ENCODE results near the gene ANKRD50.

The ANKRD50 gene

DNA sequence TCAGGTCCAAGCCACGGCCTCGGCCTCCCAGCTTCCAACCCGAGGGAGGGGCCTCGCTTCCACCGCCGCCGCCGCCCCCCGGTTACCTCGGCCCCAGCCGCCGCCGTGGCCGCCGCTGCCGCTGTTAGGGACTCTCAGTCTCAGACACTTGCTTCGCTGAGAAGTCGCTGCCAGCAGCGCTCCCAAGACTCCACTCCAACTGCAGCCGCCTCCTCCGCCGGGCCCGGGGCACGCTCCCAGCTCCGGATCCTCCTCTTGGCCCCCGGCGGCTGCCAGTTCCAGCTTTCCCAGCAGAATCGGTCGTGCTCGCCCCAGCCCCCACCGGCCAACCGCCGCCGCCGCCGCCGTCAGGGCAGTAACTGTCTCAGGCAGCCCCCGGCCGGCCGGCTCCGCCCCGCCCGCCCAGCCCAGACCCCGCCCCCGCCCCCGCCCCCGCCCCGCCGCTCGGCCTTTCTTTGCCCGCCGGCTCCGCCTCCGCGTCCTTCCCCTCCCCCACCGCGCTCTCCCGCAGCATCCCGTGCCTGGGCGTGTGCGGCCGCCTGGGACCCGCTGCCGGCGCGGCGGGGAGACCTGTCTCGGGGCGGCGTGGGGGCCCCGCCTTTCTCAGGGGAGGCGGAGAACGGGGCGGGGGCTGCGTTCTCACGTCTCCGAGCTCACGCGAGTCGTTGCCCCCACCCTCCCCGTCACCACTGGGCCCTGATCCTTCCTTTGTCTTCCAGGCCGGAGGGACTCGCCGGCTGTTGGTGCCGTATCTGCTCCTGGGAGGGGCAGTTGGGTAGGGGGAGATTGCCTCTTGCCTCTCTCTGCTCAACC lies at the start of gene ANKRD50:
Gene ANKRD50 (minus strand): TSS at position 361 of the 813 bp plus-strand sequence. CDS start 2,221 bp downstream, outside the sequence.
- no peaks in the 10 kb centered on the region for H3K27me3 ChIP-seq (ENCODE audit: control insufficient read depth, insufficient read depth, low read length)
- peaks cover under 1% of the 10 kb centered on the region for H3K36me3 ChIP-seq (ENCODE audit: control insufficient read depth, low read depth, low read length)
- no peaks in the 10 kb centered on the region for H3K9me3 ChIP-seq (ENCODE audit: control insufficient read depth, low read depth, low read length)
- peak within 1 kb of the TSS; percentile 97 for H3K4me3 ChIP-seq (ENCODE audit: low read length)
- peak within 1 kb of the TSS; percentile 80 for H3K9ac ChIP-seq (ENCODE audit: low read length)
- H3K4me1 ChIP-seq (ENCODE audit: control insufficient read depth, low read depth, low read length): peaks cover 38% of the 10 kb centered on the region
- H3K27ac ChIP-seq (ENCODE audit: low read length): peak within 1 kb of the TSS; percentile 66

DNA sequence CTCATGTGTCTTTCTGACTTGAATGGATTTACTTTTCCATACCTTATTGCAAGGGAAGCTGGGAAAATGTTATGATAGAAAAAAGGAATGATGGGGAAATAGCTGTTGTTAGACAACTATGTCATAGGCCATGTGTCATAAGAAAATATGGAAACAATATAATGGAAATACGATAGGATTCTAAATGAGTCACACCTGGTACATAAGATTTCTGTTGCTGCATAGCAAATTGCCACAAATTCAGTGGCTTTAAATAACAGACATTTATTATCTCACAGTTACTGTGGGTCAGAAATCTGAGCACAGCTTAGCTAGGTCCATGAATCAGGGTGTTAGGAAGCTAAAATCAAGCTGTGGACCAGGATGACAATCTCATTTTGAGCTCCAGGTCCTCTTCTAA lies 44.6 kb upstream of the ANKRD50 start:
- no peak overlapping the region for H3K27ac ChIP-seq (ENCODE audit: low read length)
- no peaks in the 10 kb centered on the region for H3K36me3 ChIP-seq (ENCODE audit: control insufficient read depth, low read depth, low read length)
- no peaks in the 10 kb centered on the region for H3K4me1 ChIP-seq (ENCODE audit: control insufficient read depth, low read depth, low read length)
- H3K27me3 ChIP-seq (ENCODE audit: control insufficient read depth, insufficient read depth, low read length): no peaks in the 10 kb centered on the region
- H3K9ac ChIP-seq (ENCODE audit: low read length): no peak overlapping the region
- H3K9me3 ChIP-seq (ENCODE audit: control insufficient read depth, low read depth, low read length): no peaks in the 10 kb centered on the region
- no peak overlapping the region for H3K4me3 ChIP-seq (ENCODE audit: low read length)

GRCh38 chr4:124754681-124755080 lies 42.1 kb upstream of the ANKRD50 start:
- no peak overlapping the region for H3K27ac ChIP-seq (ENCODE audit: low read length)
- H3K27me3 ChIP-seq (ENCODE audit: control insufficient read depth, insufficient read depth, low read length): no peaks in the 10 kb centered on the region
- H3K9me3 ChIP-seq (ENCODE audit: control insufficient read depth, low read depth, low read length): no peaks in the 10 kb centered on the region
- no peak overlapping the region for H3K4me3 ChIP-seq (ENCODE audit: low read length)
- no peaks in the 10 kb centered on the region for H3K4me1 ChIP-seq (ENCODE audit: control insufficient read depth, low read depth, low read length)
- H3K36me3 ChIP-seq (ENCODE audit: control insufficient read depth, low read depth, low read length): no peaks in the 10 kb centered on the region
- H3K9ac ChIP-seq (ENCODE audit: low read length): no peak overlapping the region

DNA sequence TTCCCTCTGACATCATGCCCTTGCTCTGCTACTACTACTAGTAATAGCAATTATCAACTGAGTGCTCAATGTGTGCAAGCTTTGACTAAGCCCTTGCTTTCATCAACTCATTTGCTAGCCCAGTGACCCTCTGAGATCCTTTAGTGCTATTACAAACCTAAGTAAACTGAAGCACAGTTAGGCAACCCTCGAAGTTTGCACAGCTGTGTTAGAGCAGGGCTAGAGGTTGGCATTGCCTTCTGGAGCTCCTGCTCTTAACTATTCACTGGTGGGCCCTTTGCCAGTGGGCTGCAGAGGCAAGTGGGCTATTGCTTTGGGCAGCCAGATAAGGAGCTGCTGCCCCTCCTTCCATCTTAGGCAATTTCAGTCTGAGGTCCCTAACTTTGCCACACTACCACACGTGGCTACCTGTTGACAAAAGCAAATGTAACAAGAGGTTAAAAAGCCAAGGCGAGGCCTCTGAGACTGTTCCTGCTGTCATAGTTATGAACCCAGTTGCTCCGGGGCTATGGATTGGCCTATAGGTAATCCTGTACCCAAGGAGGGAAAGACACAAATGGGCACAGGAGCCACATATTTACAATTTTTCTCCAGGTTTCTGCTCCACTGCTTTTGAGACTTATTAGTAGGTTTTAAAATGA lies 41.5 kb upstream of the ANKRD50 start:
- no peaks in the 10 kb centered on the region for H3K27me3 ChIP-seq (ENCODE audit: control insufficient read depth, insufficient read depth, low read length)
- H3K4me1 ChIP-seq (ENCODE audit: control insufficient read depth, low read depth, low read length): no peaks in the 10 kb centered on the region
- no peaks in the 10 kb centered on the region for H3K36me3 ChIP-seq (ENCODE audit: control insufficient read depth, low read depth, low read length)
- H3K9me3 ChIP-seq (ENCODE audit: control insufficient read depth, low read depth, low read length): no peaks in the 10 kb centered on the region
- H3K9ac ChIP-seq (ENCODE audit: low read length): no peak overlapping the region
- no peak overlapping the region for H3K4me3 ChIP-seq (ENCODE audit: low read length)
- no peak overlapping the region for H3K27ac ChIP-seq (ENCODE audit: low read length)

DNA sequence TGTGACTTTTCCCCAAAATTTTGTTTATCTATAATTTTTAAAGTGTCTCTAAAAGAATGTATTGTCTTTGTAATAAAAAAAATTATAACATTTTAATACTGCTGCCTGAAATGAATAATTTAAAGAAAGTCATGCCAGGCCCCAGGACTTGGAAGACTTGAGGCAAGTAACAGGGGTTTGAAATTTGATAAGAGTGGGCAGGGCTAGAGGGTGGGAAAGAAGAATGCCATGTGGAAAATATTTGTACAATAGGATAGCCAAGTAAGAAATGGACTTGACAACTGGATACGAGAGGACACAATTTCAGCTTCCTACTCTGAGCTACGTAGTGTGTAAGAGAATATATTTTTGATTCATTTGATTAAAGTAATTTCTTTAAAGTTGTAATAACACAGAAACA lies 36.9 kb upstream of the ANKRD50 start:
- Histone ChIP-seq H3K4me1 (ENCODE audit: control insufficient read depth, low read depth, low read length) (no peaks in the 10 kb centered on the region), H3K4me3 (ENCODE audit: low read length) (no peak overlapping the region), H3K9ac (ENCODE audit: low read length) (no peak overlapping the region), H3K9me3 (ENCODE audit: control insufficient read depth, low read depth, low read length) (no peaks in the 10 kb centered on the region), H3K27me3 (ENCODE audit: control insufficient read depth, insufficient read depth, low read length) (no peaks in the 10 kb centered on the region), H3K27ac (ENCODE audit: low read length) (no peak overlapping the region), H3K36me3 (ENCODE audit: control insufficient read depth, low read depth, low read length) (no peaks in the 10 kb centered on the region)

DNA sequence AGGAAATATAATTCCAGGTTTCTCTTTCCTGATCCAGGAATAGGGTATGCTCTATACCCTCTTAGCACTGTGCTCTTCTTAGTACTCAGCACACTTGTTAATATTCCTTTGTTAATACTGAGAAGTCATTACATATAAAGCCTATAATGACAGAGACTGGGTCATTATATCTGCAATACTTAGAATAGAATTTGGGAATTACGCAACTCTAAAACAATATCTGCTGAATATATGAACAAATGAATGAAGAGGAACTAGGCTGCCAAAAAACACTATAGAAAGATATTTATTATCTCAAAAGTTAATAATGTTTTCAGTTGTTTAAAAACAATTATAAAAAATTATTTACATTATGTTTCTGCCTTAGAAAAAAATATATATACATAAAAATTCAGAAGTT lies 36.4 kb upstream of the ANKRD50 start:
- Histone ChIP-seq H3K36me3 (ENCODE audit: control insufficient read depth, low read depth, low read length) (no peaks in the 10 kb centered on the region), H3K4me1 (ENCODE audit: control insufficient read depth, low read depth, low read length) (no peaks in the 10 kb centered on the region), H3K9ac (ENCODE audit: low read length) (no peak overlapping the region), H3K4me3 (ENCODE audit: low read length) (no peak overlapping the region), H3K27me3 (ENCODE audit: control insufficient read depth, insufficient read depth, low read length) (no peaks in the 10 kb centered on the region), H3K9me3 (ENCODE audit: control insufficient read depth, low read depth, low read length) (no peaks in the 10 kb centered on the region), H3K27ac (ENCODE audit: low read length) (no peak overlapping the region)

- Histone ChIP-seq H3K36me3 (ENCODE audit: control insufficient read depth, low read depth, low read length) (no peaks in the 10 kb centered on the region), H3K27me3 (ENCODE audit: control insufficient read depth, insufficient read depth, low read length) (no peaks in the 10 kb centered on the region), H3K4me3 (ENCODE audit: low read length) (no peak overlapping the region), H3K27ac (ENCODE audit: low read length) (no peak overlapping the region), H3K9me3 (ENCODE audit: control insufficient read depth, low read depth, low read length) (no peaks in the 10 kb centered on the region), H3K9ac (ENCODE audit: low read length) (no peak overlapping the region), H3K4me1 (ENCODE audit: control insufficient read depth, low read depth, low read length) (no peaks in the 10 kb centered on the region)
These were observed 33.7 kb upstream of the ANKRD50 start for GRCh38 chr4:124745985-124746801.

- Histone ChIP-seq H3K9ac (ENCODE audit: low read length) (no peak overlapping the region), H3K36me3 (ENCODE audit: control insufficient read depth, low read depth, low read length) (no peaks in the 10 kb centered on the region), H3K27me3 (ENCODE audit: control insufficient read depth, insufficient read depth, low read length) (no peaks in the 10 kb centered on the region), H3K4me3 (ENCODE audit: low read length) (no peak overlapping the region), H3K27ac (ENCODE audit: low read length) (no peak overlapping the region), H3K9me3 (ENCODE audit: control insufficient read depth, low read depth, low read length) (no peaks in the 10 kb centered on the region), H3K4me1 (ENCODE audit: control insufficient read depth, low read depth, low read length) (peaks cover 13% of the 10 kb centered on the region)
These were observed 31.2 kb upstream of the ANKRD50 start for GRCh38 chr4:124743711-124744110.

DNA sequence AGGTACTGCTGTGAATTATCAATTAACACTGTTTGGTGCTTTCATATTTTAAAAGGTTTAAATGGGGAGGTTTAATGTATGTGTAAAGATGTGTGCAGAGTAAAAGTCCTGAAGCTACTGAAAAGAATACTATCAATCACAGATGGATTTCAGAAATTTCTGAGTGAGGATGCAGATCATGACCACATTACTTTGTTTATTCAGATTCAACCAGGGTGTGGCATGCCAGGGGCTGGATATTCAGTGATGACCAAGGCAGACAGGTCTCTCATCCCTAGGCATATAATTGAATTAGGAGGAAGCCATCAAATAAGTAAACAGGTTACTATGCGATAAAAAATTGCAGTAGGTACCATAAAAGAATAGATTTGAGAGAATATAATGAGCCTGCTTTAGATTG lies 28.0 kb upstream of the ANKRD50 start:
- H3K4me3 ChIP-seq (ENCODE audit: low read length): no peak overlapping the region
- no peak overlapping the region for H3K9ac ChIP-seq (ENCODE audit: low read length)
- no peaks in the 10 kb centered on the region for H3K36me3 ChIP-seq (ENCODE audit: control insufficient read depth, low read depth, low read length)
- no peak overlapping the region for H3K27ac ChIP-seq (ENCODE audit: low read length)
- no peaks in the 10 kb centered on the region for H3K9me3 ChIP-seq (ENCODE audit: control insufficient read depth, low read depth, low read length)
- H3K27me3 ChIP-seq (ENCODE audit: control insufficient read depth, insufficient read depth, low read length): no peaks in the 10 kb centered on the region
- peaks cover 18% of the 10 kb centered on the region for H3K4me1 ChIP-seq (ENCODE audit: control insufficient read depth, low read depth, low read length)

GRCh38 chr4:124738994-124739393 lies 26.5 kb upstream of the ANKRD50 start:
- H3K9me3 ChIP-seq (ENCODE audit: control insufficient read depth, low read depth, low read length): no peaks in the 10 kb centered on the region
- H3K9ac ChIP-seq (ENCODE audit: low read length): no peak overlapping the region
- H3K4me3 ChIP-seq (ENCODE audit: low read length): peak overlapping the region; percentile 30
- no peak overlapping the region for H3K27ac ChIP-seq (ENCODE audit: low read length)
- no peaks in the 10 kb centered on the region for H3K27me3 ChIP-seq (ENCODE audit: control insufficient read depth, insufficient read depth, low read length)
- no peaks in the 10 kb centered on the region for H3K36me3 ChIP-seq (ENCODE audit: control insufficient read depth, low read depth, low read length)
- peaks cover 18% of the 10 kb centered on the region for H3K4me1 ChIP-seq (ENCODE audit: control insufficient read depth, low read depth, low read length)

DNA sequence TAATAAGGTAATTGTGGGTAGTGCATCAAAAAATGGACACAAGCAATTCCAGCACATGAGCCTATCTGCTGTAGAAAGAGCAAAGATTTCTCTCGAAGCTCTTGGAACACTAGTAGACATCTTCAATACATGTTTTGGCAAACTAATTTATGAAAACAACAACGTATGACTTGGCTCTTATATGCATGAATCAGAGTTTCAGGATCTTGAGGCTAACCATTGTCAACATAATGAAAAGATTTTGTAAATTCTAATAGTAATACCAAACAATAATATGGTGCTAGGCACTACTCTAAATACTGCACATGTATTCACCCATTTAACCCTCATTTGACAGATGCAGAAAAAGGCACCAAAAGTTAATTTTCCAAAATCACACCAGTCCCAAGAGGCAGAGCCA lies 25.1 kb upstream of the ANKRD50 start:
- no peak overlapping the region for H3K9ac ChIP-seq (ENCODE audit: low read length)
- no peaks in the 10 kb centered on the region for H3K36me3 ChIP-seq (ENCODE audit: control insufficient read depth, low read depth, low read length)
- H3K27me3 ChIP-seq (ENCODE audit: control insufficient read depth, insufficient read depth, low read length): no peaks in the 10 kb centered on the region
- no peak overlapping the region for H3K27ac ChIP-seq (ENCODE audit: low read length)
- H3K4me1 ChIP-seq (ENCODE audit: control insufficient read depth, low read depth, low read length): peaks cover 18% of the 10 kb centered on the region
- no peak overlapping the region for H3K4me3 ChIP-seq (ENCODE audit: low read length)
- no peaks in the 10 kb centered on the region for H3K9me3 ChIP-seq (ENCODE audit: control insufficient read depth, low read depth, low read length)
